Esophagus muscularis mucosa (tissue), 3 donors: ENCODE data around the gene ERCC6.

Experiments used
- EP300 ChIP-seq: sonication (generic); formaldehyde crosslinking; IDR thresholded peaks from one replicate; pipeline ENCODE4 v1.6.1; 2017; ENCODE audit warnings: antibody characterized with exemption
- TF ChIP-seq, protein P1 (sequence below), 3 experiments: fragments of 200-600 bp in 2 of 3; fragments of 450-650 bp in 1 of 3; sonication (generic) in 2 of 3; IDR thresholded peaks; one replicate each; pipeline ENCODE4 v1.5.1; 2017 to 2019; ENCODE audit warnings: antibody characterized with exemption in 3 of 3, mild to moderate bottlenecking in 2 of 3, moderate library complexity in 1 of 3

DNA sequence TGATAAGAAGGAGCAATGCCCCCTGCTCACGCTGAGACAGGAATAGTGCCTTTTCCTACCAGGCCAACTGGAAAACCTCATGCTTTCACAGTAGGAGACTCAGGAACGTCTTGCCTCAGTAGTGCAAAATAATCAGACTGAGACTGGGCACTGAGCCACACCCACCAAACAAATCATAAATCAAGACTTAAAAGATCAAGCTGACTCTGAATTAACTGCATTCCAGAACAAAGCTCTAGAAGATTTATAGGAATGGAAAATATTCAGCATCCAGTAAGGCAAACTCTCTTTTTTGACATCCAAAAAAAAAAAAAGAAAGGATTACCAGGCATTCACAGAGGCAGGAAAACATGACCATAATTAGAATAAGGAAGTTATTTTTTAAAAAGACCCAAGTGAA, 40.7 kb upstream of the ERCC6 start:
- TF ChIP-seq, protein P1, sequence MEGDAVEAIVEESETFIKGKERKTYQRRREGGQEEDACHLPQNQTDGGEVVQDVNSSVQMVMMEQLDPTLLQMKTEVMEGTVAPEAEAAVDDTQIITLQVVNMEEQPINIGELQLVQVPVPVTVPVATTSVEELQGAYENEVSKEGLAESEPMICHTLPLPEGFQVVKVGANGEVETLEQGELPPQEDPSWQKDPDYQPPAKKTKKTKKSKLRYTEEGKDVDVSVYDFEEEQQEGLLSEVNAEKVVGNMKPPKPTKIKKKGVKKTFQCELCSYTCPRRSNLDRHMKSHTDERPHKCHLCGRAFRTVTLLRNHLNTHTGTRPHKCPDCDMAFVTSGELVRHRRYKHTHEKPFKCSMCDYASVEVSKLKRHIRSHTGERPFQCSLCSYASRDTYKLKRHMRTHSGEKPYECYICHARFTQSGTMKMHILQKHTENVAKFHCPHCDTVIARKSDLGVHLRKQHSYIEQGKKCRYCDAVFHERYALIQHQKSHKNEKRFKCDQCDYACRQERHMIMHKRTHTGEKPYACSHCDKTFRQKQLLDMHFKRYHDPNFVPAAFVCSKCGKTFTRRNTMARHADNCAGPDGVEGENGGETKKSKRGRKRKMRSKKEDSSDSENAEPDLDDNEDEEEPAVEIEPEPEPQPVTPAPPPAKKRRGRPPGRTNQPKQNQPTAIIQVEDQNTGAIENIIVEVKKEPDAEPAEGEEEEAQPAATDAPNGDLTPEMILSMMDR (IDR thresholded peaks at IDR 0.05) = no peak
- TF ChIP-seq EP300 = no peak
